K562 (cell line): ENCODE measurements around the gene EIF1. TPM values are rescaled to one million over a fixed set of nuclear protein-coding genes. Genes with fewer than 3 reads are reported as not detected.

Experiments
- ATAC-seq: fragments of 200-7000 bp; cut with Tn5 transposase; 3 replicates; pipeline ENCODE4 v1.9.1; 2020; ENCODE audit warnings: moderate library complexity
- BruUV-seq: library from RNA; stranded (reverse); fragments of 400-500 nt; replicated peaks from 2 replicates; lab custom pipeline; 2021; lab: Mats Ljungman, UMichigan
- CTCF ChIA-PET: fragments of 300-600 bp; formaldehyde crosslinking; extraction: SDS; loops from one replicate; lab custom pipeline; 2021; ENCODE audit warnings: low intra/inter-chr PET ratio; lab: Yijun Ruan, JAX
- POLR2A ChIA-PET: fragments of 300-600, 350-650 bp; sonication (Branson Sonifier 250); formaldehyde crosslinking; extraction: SDS; loops from one replicate; lab custom pipeline; 2021; ENCODE audit warnings: antibody characterized with exemption, inconsistent platforms; lab: Yijun Ruan, JAX
- DNase-seq, 4 experiments: peaks; one replicate each; pipeline versions ENCODE4 v3.0.0 to v3.0.0-alpha.2; 2011 to 2018; ENCODE audit warnings: low spot score in 3 of 4, mixed read lengths in 3 of 4; ENCODE audit errors: extremely low read depth in 1 of 4
- FAIRE-seq: peaks from 2 replicates; lab custom pipeline; 2011; peaks lifted over from hg19 to GRCh38; lab: Jason Lieb, UNC
- H2AFZ ChIP-seq: 2 replicates; pipeline ENCODE4 v1.6.0; 2011; ENCODE audit warnings: low read depth, low read length, control low read depth, inconsistent platforms
- H3K27ac ChIP-seq: fragments of 200-600 bp; 3 replicates; pipeline ENCODE4 v1.8.0; 2011; ENCODE audit warnings: low read depth, mild to moderate bottlenecking, control low read depth, inconsistent platforms, low read length, moderate library complexity, mixed read lengths; ENCODE audit errors: extremely low read depth
- H3K27me3 ChIP-seq, 2 experiments: fragments of 300-600 bp in 1 of 2; 2 replicates in 1 of 2; 3 replicates in 1 of 2; pipeline versions ENCODE4 v1.6.0 to v1.8.0; 2011; ENCODE audit warnings: inconsistent platforms in 2 of 2, low read length in 2 of 2, mild to moderate bottlenecking in 1 of 2, mixed read lengths in 1 of 2, moderate library complexity in 1 of 2; ENCODE audit not compliant: control insufficient read depth in 2 of 2, insufficient read depth in 2 of 2
- H3K36me3 ChIP-seq: fragments of 300-600 bp; 3 replicates; pipeline ENCODE4 v1.8.0; 2011; ENCODE audit warnings: mild to moderate bottlenecking, low read length, inconsistent platforms; ENCODE audit not compliant: control insufficient read depth, insufficient read depth
- H3K4me1 ChIP-seq, 2 experiments: fragments of 200-600 bp in 1 of 2; replicated peaks in 1 of 2; 2 replicates in 1 of 2; 3 replicates in 1 of 2; pipeline versions ENCODE4 v1.5.1 to v1.8.0; 2011; ENCODE audit warnings: inconsistent platforms in 2 of 2, low read length in 2 of 2, mild to moderate bottlenecking in 1 of 2, mixed read lengths in 1 of 2, moderate library complexity in 1 of 2; ENCODE audit not compliant: control insufficient read depth in 2 of 2, insufficient read depth in 2 of 2
- H3K4me2 ChIP-seq: 2 replicates; pipeline ENCODE4 v1.6.1; 2011; ENCODE audit warnings: low read length, control low read depth, inconsistent platforms, mixed read lengths; ENCODE audit not compliant: insufficient read depth
- H3K4me3 ChIP-seq: fragments of 200-600 bp; sonication (generic), shearing (Covaris generic); 2 replicates; pipeline ENCODE4 v1.5.1; 2016; ENCODE audit warnings: control low read depth, inconsistent platforms
- H3K79me2 ChIP-seq: fragments of 200-600 bp; 3 replicates; pipeline ENCODE4 v1.8.0; 2011; ENCODE audit warnings: low read length, inconsistent platforms; ENCODE audit not compliant: control insufficient read depth, insufficient read depth
- H3K9ac ChIP-seq, 2 experiments: 2 replicates each; pipeline versions ENCODE4 v1.6.0 to v1.6.1; 2011; ENCODE audit warnings: low read depth in 2 of 2, low read length in 2 of 2, control low read depth in 1 of 2, inconsistent platforms in 1 of 2, mild to moderate bottlenecking in 1 of 2, mixed read lengths in 1 of 2; ENCODE audit not compliant: insufficient read depth in 1 of 2
- H3K9me1 ChIP-seq: one replicate; pipeline ENCODE4 v1.6.0; 2011; ENCODE audit warnings: inconsistent platforms, mild to moderate bottlenecking, low read length, moderate library complexity; ENCODE audit not compliant: control insufficient read depth, insufficient read depth
- H3K9me3 ChIP-seq: replicated peaks from 2 replicates; pipeline ENCODE4 v1.5.1; 2011; ENCODE audit warnings: low read depth, low read length, inconsistent platforms; ENCODE audit not compliant: control insufficient read depth, insufficient read depth
- H4K20me1 ChIP-seq: replicated peaks from 2 replicates; pipeline ENCODE4 v1.6.1; 2011; ENCODE audit warnings: low read length, inconsistent platforms, mixed read lengths; ENCODE audit not compliant: control insufficient read depth, insufficient read depth
- HNRNPK ChIP-seq: fragments of 200-400 bp; formaldehyde crosslinking; IDR thresholded peaks from one replicate; pipeline ENCODE4 v1.6.1; 2018; ENCODE audit warnings: mild to moderate bottlenecking, low read depth, low read length; ENCODE audit not compliant: poor library complexity, severe bottlenecking
- MYC ChIP-seq, 2 experiments: fragments of 250-450 bp in 1 of 2; sonication (Bioruptor Pico) in 1 of 2; IDR thresholded peaks; 2 replicates each; pipeline versions ENCODE4 v1.5.1 to v1.6.1; 2012 to 2021; ENCODE audit warnings: low read depth in 2 of 2, borderline replicate concordance in 1 of 2, improper control_type of control experiment in 1 of 2, low read length in 1 of 2, mild to moderate bottlenecking in 1 of 2, moderate library complexity in 1 of 2
- PHTF2 ChIP-seq: fragments of 250-450 bp; sonication (Bioruptor Pico); IDR thresholded peaks from 2 replicates; pipeline ENCODE4 v1.5.0; 2021; ENCODE audit warnings: mild to moderate bottlenecking
- RFX1 ChIP-seq: fragments of 450-650 bp; IDR thresholded peaks from 2 replicates; pipeline ENCODE4 v1.6.1; 2016; ENCODE audit warnings: mild to moderate bottlenecking, moderate library complexity
- SMAD2 ChIP-seq: fragments of 150-350 bp; IDR thresholded peaks from 2 replicates; pipeline ENCODE4 v1.6.1; 2014; ENCODE audit warnings: low read depth, mild to moderate bottlenecking, low read length
- SRF ChIP-seq, 2 experiments: fragments of 250-450, 450-650 bp in 1 of 2; sonication (Bioruptor Pico) in 1 of 2; sonication (generic) in 1 of 2; formaldehyde crosslinking; IDR thresholded peaks; 2 replicates each; pipeline versions ENCODE4 v1.5.0 to v1.5.1; 2020 to 2022; ENCODE audit warnings: mild to moderate bottlenecking in 1 of 2, missing genetic modification reagents in 1 of 2
- ZBTB8A ChIP-seq: fragments of 450-650 bp; IDR thresholded peaks from 2 replicates; pipeline ENCODE4 v1.6.1; 2018; ENCODE audit warnings: mild to moderate bottlenecking, moderate library complexity; ENCODE audit not compliant: partially characterized antibody
- ZNF785 ChIP-seq: fragments of 250-450 bp; sonication (Bioruptor Pico); IDR thresholded peaks from 2 replicates; pipeline ENCODE4 v1.4.0; 2020; ENCODE audit warnings: mild to moderate bottlenecking
- WGBS: fragments of 100-300 bp; shearing (Covaris generic); methylation state at CpG from one replicate; pipeline ENCODE4 v1.1.6; 2016; ENCODE audit warnings: low coverage, mixed read lengths; ENCODE audit not compliant: insufficient coverage; ENCODE audit errors: missing lambda C conversion rate; 5-methylcytosine and 5-hydroxymethylcytosine counted together
- in situ Hi-C: fragments of 300-500 bp; cut with MboI; formaldehyde crosslinking; loops from 4 replicates; pipeline ENCODE4 v1.15.0; 2018; ENCODE audit warnings: inconsistent platforms, mixed read lengths
- intact Hi-C: fragments of 100-400 bp; cut with micrococcal nuclease; formaldehyde crosslinking; loops from 2 replicates; pipeline ENCODE4 v1.14.2; 2022
- polyA plus RNA-seq, 8 experiments: library from polyadenylated mRNA; depleted of rRNA in 4 of 8; stranded (reverse) in 5 of 8; unstranded in 3 of 8; fragments of >200 nt; fragmentation: Nextera tagmentation in 2 of 8; fragmentation: Illumina TruSeq in 1 of 8; extraction: Ambion mirVana in 2 of 8; extraction: Trizol in 1 of 8; gene quantifications; 2 replicates each; pipeline versions ENCODE4 v1.2.1 to v1.2.3, GENCODE V29; 2011 to 2014; ENCODE audit warnings: inconsistent platforms in 1 of 8, missing spikeins in 1 of 8
- total RNA-seq, 7 experiments: library from RNA; depleted of rRNA in 6 of 7; stranded (reverse); fragments of >200 nt in 6 of 7; fragmentation: Illumina TruSeq in 2 of 7; extraction: Trizol in 2 of 7; gene quantifications; 2 replicates each; pipeline versions ENCODE4 v1.2.1 to v1.2.3, GENCODE V29; 2011 to 2021; ENCODE audit warnings: low replicate concordance in 1 of 7
- TF ChIP-seq, protein P1 (sequence below): fragments of 250-450 bp; sonication (Bioruptor Pico); IDR thresholded peaks from 2 replicates; pipeline ENCODE4 v1.8.0; 2022; ENCODE audit warnings: moderate library complexity, mild to moderate bottlenecking, inconsistent platforms
- TF ChIP-seq, protein P2 (sequence below): fragments of 250-450 bp; sonication (Bioruptor Pico); IDR thresholded peaks from 2 replicates; pipeline ENCODE4 v1.5.0; 2020; ENCODE audit warnings: mild to moderate bottlenecking
- TF ChIP-seq, protein P3 (sequence below): fragments of 450-650 bp; conservative IDR thresholded peaks from 2 replicates; pipeline ENCODE4 v1.6.1; 2016; ENCODE audit warnings: missing genetic modification characterization, low read depth, mild to moderate bottlenecking, control low read depth, missing compliant biosample characterization
- TF ChIP-seq, protein P4 (sequence below): IDR thresholded peaks from 2 replicates; pipeline ENCODE4 v1.6.1; 2016; ENCODE audit warnings: missing genetic modification characterization, missing compliant biosample characterization
- TF ChIP-seq, protein P5 (sequence below), 2 experiments: fragments of 450-650 bp; conservative IDR thresholded peaks; 2 replicates each; pipeline ENCODE4 v1.6.1; 2017; ENCODE audit warnings: mild to moderate bottlenecking in 2 of 2, moderate library complexity in 2 of 2

Gene EIF1
- total and polyA plus RNA-seq, 9 of the 15 experiments (the other 6 are each of a cell fraction or from before 2014, with no cell fraction given), result 67.0 to 1,204 (median 320) TPM

DNA sequence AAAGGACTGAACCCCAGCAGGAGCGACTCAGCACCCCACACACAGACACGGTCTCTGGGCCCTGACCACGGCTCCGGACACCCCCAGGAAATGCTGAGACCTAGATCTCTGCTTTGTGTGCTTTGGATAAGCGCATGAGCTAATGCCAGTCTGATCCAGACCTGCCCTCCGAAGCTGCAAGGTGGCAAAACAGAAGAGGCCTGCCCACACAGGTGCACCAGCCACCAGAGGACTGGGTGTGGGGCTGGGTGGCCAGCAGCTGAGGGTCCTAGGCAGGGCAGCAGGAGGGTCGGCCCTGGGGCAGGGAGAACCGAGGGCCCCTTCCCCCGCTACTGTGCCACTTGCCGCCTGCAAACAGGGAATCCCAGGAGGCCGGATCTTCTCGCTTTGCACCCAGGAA is 30.7 kb upstream of the EIF1 start:
- ChIA-PET POLR2A (interaction anchor here (0.6 to 0.7 kb wide), 2 partner anchors 34 to 118 kb away, joined by 3 to 4 read pairs; no protein-coding TSS in a partner anchor), CTCF (interaction anchor here (7.3 kb wide), 1 partner anchor 9 kb away, joined by 87 read pairs; no protein-coding TSS in a partner anchor)
- H3K9me3 ChIP-seq, result no peaks in the 10 kb centered on the region
- H4K20me1 ChIP-seq, result 0 out of 2 replicates have a peak, but pooled peaks cover 3% of the 10 kb centered on the region
- H3K4me3 ChIP-seq, result no peak overlapping the region
- H3K27ac ChIP-seq, result no peak overlapping the region
- BruUV-seq, result no TSS peak
- DNase-seq, result no peak
- no peaks in the 10 kb centered on the region for H3K36me3 ChIP-seq
- no peak for FAIRE-seq
- no peaks in the 10 kb centered on the region for H3K79me2 ChIP-seq
- in situ Hi-C loops (loop anchor here (25.0 kb wide), 1 partner anchor 1046 kb away; no protein-coding TSS in a partner anchor), intact Hi-C loops (no loop called here)
- no peak for ATAC-seq
- H3K4me2 ChIP-seq, result no peak overlapping the region
- H2AFZ ChIP-seq, result no peak overlapping the region
- peaks cover 2% of the 10 kb centered on the region for H3K9me1 ChIP-seq
- H3K4me1 ChIP-seq, result peaks cover 0 to 40% of the 10 kb centered on the region in 2 experiments; a peak in 2 of 5 replicates
- H3K27me3 ChIP-seq, result peaks cover 2 to 17% of the 10 kb centered on the region in 2 experiments; a peak in 1 of 5 replicates
- 20% methylated on average over 10 of the region's 12 CpGs for WGBS
- H3K9ac ChIP-seq, result peak overlapping the region in 1 of 2 experiments; percentile 58; a peak in 2 of 4 replicates
- TF ChIP-seq, protein P1, sequence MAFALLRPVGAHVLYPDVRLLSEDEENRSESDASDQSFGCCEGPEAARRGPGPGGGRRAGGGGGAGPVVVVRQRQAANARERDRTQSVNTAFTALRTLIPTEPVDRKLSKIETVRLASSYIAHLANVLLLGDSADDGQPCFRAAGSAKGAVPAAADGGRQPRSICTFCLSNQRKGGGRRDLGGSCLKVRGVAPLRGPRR (CRISPR knock-in tag), result no peak
- TF ChIP-seq PHTF2 (CRISPR knock-in tag) (no peak), SMAD2 (no peak), RFX1 (no peak), SRF (CRISPR knock-in tag; IDR thresholded peaks at IDR 0.05) (no peak), MYC (IDR thresholded peaks at IDR 0.05; ENCODE audit: low read depth, low read length) (no peak), MYC (CRISPR knock-in tag; IDR thresholded peaks at IDR 0.05; ENCODE audit: borderline replicate concordance, low read depth) (no peak), ZNF785 (CRISPR knock-in tag) (no peak), HNRNPK (no peak), ZBTB8A (no peak)
- TF ChIP-seq, protein P2, sequence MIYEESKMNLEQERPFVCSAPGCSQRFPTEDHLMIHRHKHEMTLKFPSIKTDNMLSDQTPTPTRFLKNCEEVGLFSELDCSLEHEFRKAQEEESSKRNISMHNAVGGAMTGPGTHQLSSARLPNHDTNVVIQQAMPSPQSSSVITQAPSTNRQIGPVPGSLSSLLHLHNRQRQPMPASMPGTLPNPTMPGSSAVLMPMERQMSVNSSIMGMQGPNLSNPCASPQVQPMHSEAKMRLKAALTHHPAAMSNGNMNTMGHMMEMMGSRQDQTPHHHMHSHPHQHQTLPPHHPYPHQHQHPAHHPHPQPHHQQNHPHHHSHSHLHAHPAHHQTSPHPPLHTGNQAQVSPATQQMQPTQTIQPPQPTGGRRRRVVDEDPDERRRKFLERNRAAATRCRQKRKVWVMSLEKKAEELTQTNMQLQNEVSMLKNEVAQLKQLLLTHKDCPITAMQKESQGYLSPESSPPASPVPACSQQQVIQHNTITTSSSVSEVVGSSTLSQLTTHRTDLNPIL, result no peak
- TF ChIP-seq, protein P3, sequence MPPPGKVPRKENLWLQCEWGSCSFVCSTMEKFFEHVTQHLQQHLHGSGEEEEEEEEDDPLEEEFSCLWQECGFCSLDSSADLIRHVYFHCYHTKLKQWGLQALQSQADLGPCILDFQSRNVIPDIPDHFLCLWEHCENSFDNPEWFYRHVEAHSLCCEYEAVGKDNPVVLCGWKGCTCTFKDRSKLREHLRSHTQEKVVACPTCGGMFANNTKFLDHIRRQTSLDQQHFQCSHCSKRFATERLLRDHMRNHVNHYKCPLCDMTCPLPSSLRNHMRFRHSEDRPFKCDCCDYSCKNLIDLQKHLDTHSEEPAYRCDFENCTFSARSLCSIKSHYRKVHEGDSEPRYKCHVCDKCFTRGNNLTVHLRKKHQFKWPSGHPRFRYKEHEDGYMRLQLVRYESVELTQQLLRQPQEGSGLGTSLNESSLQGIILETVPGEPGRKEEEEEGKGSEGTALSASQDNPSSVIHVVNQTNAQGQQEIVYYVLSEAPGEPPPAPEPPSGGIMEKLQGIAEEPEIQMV (tag), result no peak
- TF ChIP-seq, protein P4, sequence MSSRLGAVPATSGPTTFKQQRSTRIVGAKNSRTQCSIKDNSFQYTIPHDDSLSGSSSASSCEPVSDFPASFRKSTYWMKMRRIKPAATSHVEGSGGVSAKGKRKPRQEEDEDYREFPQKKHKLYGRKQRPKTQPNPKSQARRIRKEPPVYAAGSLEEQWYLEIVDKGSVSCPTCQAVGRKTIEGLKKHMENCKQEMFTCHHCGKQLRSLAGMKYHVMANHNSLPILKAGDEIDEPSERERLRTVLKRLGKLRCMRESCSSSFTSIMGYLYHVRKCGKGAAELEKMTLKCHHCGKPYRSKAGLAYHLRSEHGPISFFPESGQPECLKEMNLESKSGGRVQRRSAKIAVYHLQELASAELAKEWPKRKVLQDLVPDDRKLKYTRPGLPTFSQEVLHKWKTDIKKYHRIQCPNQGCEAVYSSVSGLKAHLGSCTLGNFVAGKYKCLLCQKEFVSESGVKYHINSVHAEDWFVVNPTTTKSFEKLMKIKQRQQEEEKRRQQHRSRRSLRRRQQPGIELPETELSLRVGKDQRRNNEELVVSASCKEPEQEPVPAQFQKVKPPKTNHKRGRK (tag), result no peak
- TF ChIP-seq, protein P5, sequence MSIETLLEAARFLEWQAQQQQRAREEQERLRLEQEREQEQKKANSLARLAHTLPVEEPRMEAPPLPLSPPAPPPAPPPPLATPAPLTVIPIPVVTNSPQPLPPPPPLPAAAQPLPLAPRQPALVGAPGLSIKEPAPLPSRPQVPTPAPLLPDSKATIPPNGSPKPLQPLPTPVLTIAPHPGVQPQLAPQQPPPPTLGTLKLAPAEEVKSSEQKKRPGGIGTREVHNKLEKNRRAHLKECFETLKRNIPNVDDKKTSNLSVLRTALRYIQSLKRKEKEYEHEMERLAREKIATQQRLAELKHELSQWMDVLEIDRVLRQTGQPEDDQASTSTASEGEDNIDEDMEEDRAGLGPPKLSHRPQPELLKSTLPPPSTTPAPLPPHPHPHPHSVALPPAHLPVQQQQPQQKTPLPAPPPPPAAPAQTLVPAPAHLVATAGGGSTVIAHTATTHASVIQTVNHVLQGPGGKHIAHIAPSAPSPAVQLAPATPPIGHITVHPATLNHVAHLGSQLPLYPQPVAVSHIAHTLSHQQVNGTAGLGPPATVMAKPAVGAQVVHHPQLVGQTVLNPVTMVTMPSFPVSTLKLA (conservative IDR thresholded peaks at IDR 0.05), result no peak
